Activated CD8-positive, alpha-beta T cell treated with anti-CD3 and anti-CD28 coated beads for 36 hours (primary cell): ENCODE measurements around the gene ANO5. TPM values are rescaled to one million over a fixed set of nuclear protein-coding genes. Genes with fewer than 3 reads are reported as not detected.

Source experiments
- ATAC-seq: fragments of 200-7000 bp; cut with Tn5 transposase; one replicate; pipeline ENCODE4 v1.10.0; 2021; ENCODE audit warnings: mild to moderate bottlenecking, moderate library complexity
- CTCF ChIA-PET: fragments of 350-600 bp; sonication (Branson Sonifier 250); formaldehyde crosslinking; loops from one replicate; lab custom pipeline; 2021; ENCODE audit warnings: antibody characterized with exemption; lab: Charles Lee
- POLR2A ChIA-PET: fragments of 350-600 bp; sonication (Branson Sonifier 250); formaldehyde crosslinking; loops from one replicate; lab custom pipeline; 2021; ENCODE audit warnings: antibody characterized with exemption; lab: Charles Lee
- DNase-seq: peaks from one replicate; pipeline ENCODE4 v3.0.0-alpha.2; 2020
- H3K27ac Mint-ChIP-seq: one replicate; pipeline ENCODE4 v1.8.0; 2021; ENCODE audit warnings: mild to moderate bottlenecking, mixed read lengths
- H3K27me3 Mint-ChIP-seq: one replicate; pipeline ENCODE4 v1.8.0; 2021; ENCODE audit warnings: mixed read lengths
- H3K36me3 Mint-ChIP-seq: one replicate; pipeline ENCODE4 v1.8.0; 2021; ENCODE audit warnings: low read depth, mixed read lengths
- H3K4me1 Mint-ChIP-seq: one replicate; pipeline ENCODE4 v1.8.0; 2021; ENCODE audit warnings: low read depth, mixed read lengths
- H3K4me3 Mint-ChIP-seq: one replicate; pipeline ENCODE4 v1.8.0; 2021; ENCODE audit warnings: mild to moderate bottlenecking, moderate library complexity, mixed read lengths
- H3K9me3 Mint-ChIP-seq: one replicate; pipeline ENCODE4 v1.8.0; 2021; ENCODE audit warnings: mixed read lengths
- CTCF ChIP-seq: fragments of 200-600 bp; IDR thresholded peaks from one replicate; pipeline ENCODE4 v1.8.0; 2022; ENCODE audit warnings: antibody characterized with exemption, mild to moderate bottlenecking
- intact Hi-C: fragments of 100-400 bp; cut with micrococcal nuclease; formaldehyde crosslinking; loops from one replicate; pipeline ENCODE4 v1.10.0; 2022
- total RNA-seq, 2 experiments: library from RNA; stranded (reverse); gene quantifications; one replicate each; pipeline ENCODE4 v1.2.3, GENCODE V29; 2021

The ANO5 gene
- total RNA-seq, 2 experiments from 2014 or later: not detected

- ChIA-PET CTCF (no interaction called here), POLR2A (no interaction called here)
- ATAC-seq (no peak), DNase-seq (no peak)
- Mint-ChIP-seq H3K4me1 (no peaks in the 10 kb centered on the region), H3K27ac (no peak overlapping the region), H3K36me3 (no peaks in the 10 kb centered on the region), H3K27me3 (no peaks in the 10 kb centered on the region), H3K9me3 (no peaks in the 10 kb centered on the region), H3K4me3 (no peak overlapping the region)
- no peak for TF ChIP-seq CTCF
- intact Hi-C loops: no loop called here
Observed at GRCh38 chr11:22216940-22217339, 24.1 kb downstream of the ANO5 start.

GRCh38 chr11:22221143-22221542 is 28.3 kb downstream of the ANO5 start:
- ChIA-PET CTCF (no interaction called here), POLR2A (no interaction called here)
- intact Hi-C loops: no loop called here
- Mint-ChIP-seq H3K27me3 (no peaks in the 10 kb centered on the region), H3K27ac (no peak overlapping the region), H3K9me3 (no peaks in the 10 kb centered on the region), H3K4me1 (no peaks in the 10 kb centered on the region), H3K36me3 (no peaks in the 10 kb centered on the region), H3K4me3 (no peak overlapping the region)
- ATAC-seq: no peak
- DNase-seq: no peak
- no peak for TF ChIP-seq CTCF

- H3K9me3 Mint-ChIP-seq: no peaks in the 10 kb centered on the region
- no peaks in the 10 kb centered on the region for H3K27me3 Mint-ChIP-seq
- CTCF ChIA-PET: no interaction called here
- intact Hi-C loops: no loop called here
- no peak for TF ChIP-seq CTCF
- POLR2A ChIA-PET: no interaction called here
- no peaks in the 10 kb centered on the region for H3K36me3 Mint-ChIP-seq
- ATAC-seq: no peak
- no peaks in the 10 kb centered on the region for H3K4me1 Mint-ChIP-seq
- no peak for DNase-seq
- no peak overlapping the region for H3K4me3 Mint-ChIP-seq
- no peak overlapping the region for H3K27ac Mint-ChIP-seq
Observed at GRCh38 chr11:22225190-22225589, 32.3 kb downstream of the ANO5 start.

GRCh38 chr11:22234743-22235142 is 41.9 kb downstream of the ANO5 start:
- no peaks in the 10 kb centered on the region for H3K9me3 Mint-ChIP-seq
- POLR2A ChIA-PET: interaction anchor here (0.7 kb wide), 1 partner anchor 12 kb away, joined by 3 read pairs; no protein-coding TSS in a partner anchor

More at GRCh38 chr11:22234743-22235142, 41.9 kb downstream of the ANO5 start:
- Mint-ChIP-seq H3K4me3 (no peak overlapping the region), H3K27me3 (no peaks in the 10 kb centered on the region), H3K36me3 (no peaks in the 10 kb centered on the region), H3K4me1 (no peaks in the 10 kb centered on the region), H3K27ac (no peak overlapping the region)
- no peak for DNase-seq
- no peak for TF ChIP-seq CTCF
- intact Hi-C loops: no loop called here
- CTCF ChIA-PET: interaction anchor here (1.0 kb wide), 1 partner anchor 10 kb away, joined by 4 read pairs; no protein-coding TSS in a partner anchor
- ATAC-seq: no peak
